ENCODE results near the gene TMX1. TPM values are rescaled to one million over a fixed set of nuclear protein-coding genes. Genes with fewer than 3 reads are reported as not detected.

Gene TMX1
- total RNA-seq, 2 donors from 2014 or later: 15.5 to 17.9 TPM

GRCh38 chr14:51258280-51258679 is 18.2 kb downstream of the TMX1 start:
- H3K4me1 ChIP-seq: no peaks in the 10 kb centered on the region
- H3K9me3 ChIP-seq: no peaks in the 10 kb centered on the region
- H3K36me3 ChIP-seq (replicated peaks in 1 of 2; ENCODE audit: insufficient read depth in 1 of 2, low read depth in 2 of 2): no peaks in the 10 kb centered on the region
- no peak for TF ChIP-seq POLR2A (IDR thresholded peaks at IDR 0.05)
- TF ChIP-seq CTCF (IDR thresholded peaks at IDR 0.05): no peak
- no peaks in the 10 kb centered on the region for H3K27me3 ChIP-seq
- H3K27ac ChIP-seq: no peak overlapping the region
- intact Hi-C loops (cut with DNase I): no loop called here
- ATAC-seq (no peak), DNase-seq (no peak)
- 96 to 97% methylated on average over 1 of the region's 1 CpG for WGBS, 2 donors
- H3K4me3 ChIP-seq: no peak overlapping the region

GRCh38 chr14:51258788-51259187 is 18.7 kb downstream of the TMX1 start:
- Histone ChIP-seq H3K9me3 (no peaks in the 10 kb centered on the region), H3K27me3 (no peaks in the 10 kb centered on the region), H3K36me3 (replicated peaks in 1 of 2; ENCODE audit: insufficient read depth in 1 of 2, low read depth in 2 of 2) (no peaks in the 10 kb centered on the region), H3K27ac (no peak overlapping the region), H3K4me1 (no peaks in the 10 kb centered on the region), H3K4me3 (no peak overlapping the region)
- TF ChIP-seq CTCF (IDR thresholded peaks at IDR 0.05) (no peak), POLR2A (IDR thresholded peaks at IDR 0.05) (no peak)
- ATAC-seq (no peak), DNase-seq (no peak)
- intact Hi-C loops (cut with DNase I): no loop called here

GRCh38 chr14:51260225-51260624 is 20.2 kb downstream of the TMX1 start:
- DNase-seq: no peak
- ATAC-seq: no peak
- Histone ChIP-seq H3K27me3 (no peaks in the 10 kb centered on the region), H3K9me3 (no peaks in the 10 kb centered on the region), H3K4me1 (no peaks in the 10 kb centered on the region), H3K36me3 (replicated peaks in 1 of 2; ENCODE audit: insufficient read depth in 1 of 2, low read depth in 2 of 2) (no peaks in the 10 kb centered on the region), H3K4me3 (no peak overlapping the region), H3K27ac (no peak overlapping the region)
- WGBS, 2 donors: 95 to 97% methylated on average over 3 of the region's 3 CpGs
- TF ChIP-seq POLR2A (IDR thresholded peaks at IDR 0.05) (no peak), CTCF (IDR thresholded peaks at IDR 0.05) (no peak)
- intact Hi-C loops (cut with DNase I): no loop called here

GRCh38 chr14:51261151-51261550 is 21.1 kb downstream of the TMX1 start:
- 79 to 90% methylated on average over 2 of the region's 2 CpGs for WGBS, 2 donors
- DNase-seq: no peak
- no peaks in the 10 kb centered on the region for H3K27me3 ChIP-seq
- no peak overlapping the region for H3K27ac ChIP-seq
- intact Hi-C loops (cut with DNase I): no loop called here
- no peaks in the 10 kb centered on the region for H3K36me3 ChIP-seq (replicated peaks in 1 of 2; ENCODE audit: insufficient read depth in 1 of 2, low read depth in 2 of 2)
- no peaks in the 10 kb centered on the region for H3K9me3 ChIP-seq
- TF ChIP-seq CTCF (IDR thresholded peaks at IDR 0.05): no peak
- no peak for TF ChIP-seq POLR2A (IDR thresholded peaks at IDR 0.05)
- no peak for ATAC-seq
- no peaks in the 10 kb centered on the region for H3K4me1 ChIP-seq
- H3K4me3 ChIP-seq: no peak overlapping the region

GRCh38 chr14:51262868-51263267 is 22.8 kb downstream of the TMX1 start:
- Histone ChIP-seq H3K9me3 (no peaks in the 10 kb centered on the region), H3K4me1 (no peaks in the 10 kb centered on the region), H3K36me3 (replicated peaks in 1 of 2; ENCODE audit: insufficient read depth in 1 of 2, low read depth in 2 of 2) (no peaks in the 10 kb centered on the region), H3K27ac (no peak overlapping the region), H3K4me3 (no peak overlapping the region), H3K27me3 (no peaks in the 10 kb centered on the region)
- 90 to 98% methylated on average over 2 of the region's 2 CpGs for WGBS, 2 donors
- no peak for TF ChIP-seq CTCF (IDR thresholded peaks at IDR 0.05)
- TF ChIP-seq POLR2A (IDR thresholded peaks at IDR 0.05): no peak
- no peak for ATAC-seq
- no peak for DNase-seq
- intact Hi-C loops (cut with DNase I): no loop called here
